Ishikawa (cell line): ENCODE measurements around the gene FBXL20.

ENCODE experiments used
- CEBPB ChIP-seq: IDR thresholded peaks from 2 replicates; pipeline ENCODE4 v1.6.1; 2012
- CREB1 ChIP-seq: IDR thresholded peaks from 2 replicates; pipeline ENCODE4 v1.6.1; 2012; ENCODE audit warnings: low read depth
- EGR1 ChIP-seq: IDR thresholded peaks from 2 replicates; pipeline ENCODE4 v1.6.1; 2012
- EP300 ChIP-seq: IDR thresholded peaks from 2 replicates; pipeline ENCODE4 v1.6.1; 2012; ENCODE audit warnings: borderline replicate concordance
- FOXM1 ChIP-seq: IDR thresholded peaks from 2 replicates; pipeline ENCODE4 v1.6.1; 2012; ENCODE audit warnings: low read depth, borderline replicate concordance
- NFIC ChIP-seq: IDR thresholded peaks from 2 replicates; pipeline ENCODE4 v1.6.1; 2012
- RAD21 ChIP-seq: IDR thresholded peaks from 2 replicates; pipeline ENCODE4 v1.6.1; 2012; ENCODE audit warnings: low read depth
- TAF1 ChIP-seq: IDR thresholded peaks from 2 replicates; pipeline ENCODE4 v1.6.1; 2012; ENCODE audit warnings: low read depth, mild to moderate bottlenecking
- TCF12 ChIP-seq: IDR thresholded peaks from 2 replicates; pipeline ENCODE4 v1.6.1; 2012; ENCODE audit warnings: low read depth
- TEAD4 ChIP-seq: IDR thresholded peaks from 2 replicates; pipeline ENCODE4 v1.6.1; 2012
- YY1 ChIP-seq: IDR thresholded peaks from 2 replicates; pipeline ENCODE4 v1.6.1; 2012; ENCODE audit warnings: low read depth
- ZBTB7A ChIP-seq: IDR thresholded peaks from 2 replicates; pipeline ENCODE4 v1.6.1; 2012; ENCODE audit warnings: low read depth
- TF ChIP-seq, protein P1 (sequence below): IDR thresholded peaks from 2 replicates; pipeline ENCODE4 v1.6.1; 2012; ENCODE audit warnings: low read depth, mild to moderate bottlenecking
- TF ChIP-seq, protein P2 (sequence below): IDR thresholded peaks from 2 replicates; pipeline ENCODE4 v1.6.1; 2012
- TF ChIP-seq, protein P3 (sequence below): IDR thresholded peaks from 2 replicates; pipeline ENCODE4 v1.6.1; 2012

FBXL20 gene

DNA sequence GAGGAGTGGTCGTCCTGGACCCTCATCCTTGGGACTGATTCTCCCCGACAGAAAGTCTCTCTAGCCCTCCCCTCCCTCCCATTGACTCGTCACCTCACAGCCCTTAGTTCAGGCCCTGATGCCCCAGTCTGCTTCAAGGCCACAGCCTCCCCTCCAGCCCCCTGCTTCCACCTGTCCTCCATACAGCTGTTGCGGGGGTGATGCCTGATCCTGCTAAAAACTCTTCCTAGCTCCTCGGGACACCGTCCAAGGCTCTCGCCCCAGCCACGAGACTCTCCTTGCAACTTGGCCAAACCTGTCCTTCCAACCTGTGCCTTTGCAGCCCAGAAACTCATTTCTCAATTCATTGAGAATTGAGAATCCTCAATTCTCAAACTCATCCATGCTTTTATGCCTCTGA, 182.5 kb downstream of the FBXL20 start:
- TF ChIP-seq NFIC = no peak
- TF ChIP-seq, protein P1, sequence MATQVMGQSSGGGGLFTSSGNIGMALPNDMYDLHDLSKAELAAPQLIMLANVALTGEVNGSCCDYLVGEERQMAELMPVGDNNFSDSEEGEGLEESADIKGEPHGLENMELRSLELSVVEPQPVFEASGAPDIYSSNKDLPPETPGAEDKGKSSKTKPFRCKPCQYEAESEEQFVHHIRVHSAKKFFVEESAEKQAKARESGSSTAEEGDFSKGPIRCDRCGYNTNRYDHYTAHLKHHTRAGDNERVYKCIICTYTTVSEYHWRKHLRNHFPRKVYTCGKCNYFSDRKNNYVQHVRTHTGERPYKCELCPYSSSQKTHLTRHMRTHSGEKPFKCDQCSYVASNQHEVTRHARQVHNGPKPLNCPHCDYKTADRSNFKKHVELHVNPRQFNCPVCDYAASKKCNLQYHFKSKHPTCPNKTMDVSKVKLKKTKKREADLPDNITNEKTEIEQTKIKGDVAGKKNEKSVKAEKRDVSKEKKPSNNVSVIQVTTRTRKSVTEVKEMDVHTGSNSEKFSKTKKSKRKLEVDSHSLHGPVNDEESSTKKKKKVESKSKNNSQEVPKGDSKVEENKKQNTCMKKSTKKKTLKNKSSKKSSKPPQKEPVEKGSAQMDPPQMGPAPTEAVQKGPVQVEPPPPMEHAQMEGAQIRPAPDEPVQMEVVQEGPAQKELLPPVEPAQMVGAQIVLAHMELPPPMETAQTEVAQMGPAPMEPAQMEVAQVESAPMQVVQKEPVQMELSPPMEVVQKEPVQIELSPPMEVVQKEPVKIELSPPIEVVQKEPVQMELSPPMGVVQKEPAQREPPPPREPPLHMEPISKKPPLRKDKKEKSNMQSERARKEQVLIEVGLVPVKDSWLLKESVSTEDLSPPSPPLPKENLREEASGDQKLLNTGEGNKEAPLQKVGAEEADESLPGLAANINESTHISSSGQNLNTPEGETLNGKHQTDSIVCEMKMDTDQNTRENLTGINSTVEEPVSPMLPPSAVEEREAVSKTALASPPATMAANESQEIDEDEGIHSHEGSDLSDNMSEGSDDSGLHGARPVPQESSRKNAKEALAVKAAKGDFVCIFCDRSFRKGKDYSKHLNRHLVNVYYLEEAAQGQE = no peak
- no peak for TF ChIP-seq EGR1
- TF ChIP-seq TAF1 = no peak

DNA sequence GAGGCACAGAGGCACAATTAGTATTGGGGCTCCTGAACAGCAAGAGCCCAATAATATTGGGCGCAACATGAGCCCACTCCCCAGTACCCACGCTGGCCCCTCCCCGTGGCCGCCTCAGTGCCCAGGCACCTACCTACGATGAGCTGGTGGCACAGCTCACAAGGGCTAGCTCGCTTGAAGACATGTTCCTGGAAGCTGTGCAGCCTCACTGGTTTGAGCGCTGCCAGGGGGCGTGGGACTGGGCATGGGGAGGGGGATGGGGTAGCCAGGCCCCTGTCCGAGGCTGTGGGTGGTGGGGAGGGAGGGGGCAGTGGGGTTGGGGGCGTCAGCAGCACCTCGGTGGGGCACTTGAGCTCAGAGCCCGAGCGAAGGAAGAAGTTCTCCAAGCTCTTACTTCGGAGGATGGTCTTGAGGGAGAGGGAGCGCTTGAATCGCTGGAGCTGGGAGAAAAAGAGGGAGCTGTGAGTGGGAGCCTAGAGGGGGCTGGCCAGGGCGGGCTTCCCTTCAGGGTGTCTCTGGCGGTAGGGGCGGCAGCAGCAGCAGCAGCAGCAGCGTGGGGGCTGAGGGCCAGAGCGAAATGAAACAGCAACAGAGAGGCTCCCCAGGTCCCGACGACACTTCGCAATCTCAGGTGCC, 183.6 kb downstream of the FBXL20 start:
- TF ChIP-seq EGR1 (no peak), FOXM1 (no peak), TAF1 (no peak), RAD21 (no peak), ZBTB7A (no peak), YY1 (no peak), CREB1 (no peak), EP300 (no peak), TEAD4 (no peak), TCF12 (no peak)
- TF ChIP-seq, protein P2, sequence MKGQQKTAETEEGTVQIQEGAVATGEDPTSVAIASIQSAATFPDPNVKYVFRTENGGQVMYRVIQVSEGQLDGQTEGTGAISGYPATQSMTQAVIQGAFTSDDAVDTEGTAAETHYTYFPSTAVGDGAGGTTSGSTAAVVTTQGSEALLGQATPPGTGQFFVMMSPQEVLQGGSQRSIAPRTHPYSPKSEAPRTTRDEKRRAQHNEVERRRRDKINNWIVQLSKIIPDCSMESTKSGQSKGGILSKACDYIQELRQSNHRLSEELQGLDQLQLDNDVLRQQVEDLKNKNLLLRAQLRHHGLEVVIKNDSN = no peak
- TF ChIP-seq, protein P1 = no peak
- TF ChIP-seq, protein P3, sequence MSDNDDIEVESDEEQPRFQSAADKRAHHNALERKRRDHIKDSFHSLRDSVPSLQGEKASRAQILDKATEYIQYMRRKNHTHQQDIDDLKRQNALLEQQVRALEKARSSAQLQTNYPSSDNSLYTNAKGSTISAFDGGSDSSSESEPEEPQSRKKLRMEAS = no peak

DNA sequence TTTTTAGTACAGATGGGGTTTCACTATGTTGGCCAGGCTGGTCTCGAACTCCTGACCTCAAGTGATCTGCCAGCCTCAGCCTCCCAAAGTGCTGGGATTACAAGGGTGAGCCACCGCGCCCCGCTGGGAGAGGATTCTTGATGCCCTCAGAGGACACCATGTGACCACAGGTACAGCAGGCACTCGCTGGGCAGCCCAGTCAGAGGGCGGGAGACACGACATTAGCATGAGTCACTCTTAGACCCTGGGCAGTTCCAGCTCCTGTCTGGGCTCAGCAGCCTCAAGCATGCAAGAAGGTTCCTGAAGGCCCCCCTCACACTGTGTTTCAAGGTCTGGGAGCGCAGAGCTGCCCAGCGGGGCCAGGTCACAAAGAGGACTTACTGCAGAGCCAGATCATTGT, 187.6 kb downstream of the FBXL20 start:
- TF ChIP-seq YY1 (0 out of 2 replicates have a peak, but pooled peaks have one; percentile 38), FOXM1 (no peak), TCF12 (peak; percentile 66), TAF1 (no peak), CREB1 (no peak), RAD21 (no peak), NFIC (0 out of 2 replicates have a peak, but pooled peaks have one; percentile 16), ZBTB7A (no peak; the same call in 1 of the 2 replicates)
- TF ChIP-seq, protein P1 = no peak
- TF ChIP-seq, protein P2 = peak; percentile 87
- TF ChIP-seq, protein P3 = peak; percentile 85

DNA sequence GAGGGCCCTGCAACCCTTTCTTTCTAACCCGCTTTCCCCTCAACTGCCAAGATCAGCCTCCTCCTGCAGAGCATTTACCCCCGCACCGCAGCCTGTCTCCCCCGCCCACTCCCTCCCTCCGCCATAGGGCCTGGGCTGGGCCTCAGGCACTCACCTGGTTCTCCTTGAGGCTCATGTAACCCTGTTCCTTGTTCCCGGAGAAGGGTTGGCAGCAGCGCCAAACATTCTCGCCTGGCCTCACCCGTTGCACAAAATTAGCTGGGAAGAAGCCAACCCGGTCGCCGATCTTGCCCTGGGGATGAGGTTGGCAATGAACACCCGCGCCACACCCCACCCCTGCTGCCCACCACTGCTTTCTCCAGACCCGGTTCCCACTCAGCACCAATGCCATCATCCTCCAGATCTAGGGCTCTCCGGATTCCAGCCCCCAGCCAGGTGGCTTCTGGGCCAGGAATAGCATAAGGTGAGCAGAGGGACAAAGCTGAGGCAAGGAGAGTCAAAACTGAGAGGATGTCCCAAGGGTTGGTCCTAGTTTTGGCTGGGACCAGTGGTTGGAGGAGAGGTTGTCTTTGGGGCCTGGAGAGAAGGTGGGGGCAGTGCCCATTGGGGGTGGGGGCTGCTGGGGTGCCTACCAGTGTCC, 188.5 kb downstream of the FBXL20 start:
- TF ChIP-seq TEAD4 (peak; percentile 27; the same call in 1 of the 2 replicates), CEBPB (no peak), ZBTB7A (no peak), NFIC (peak; percentile 45), EGR1 (peak; percentile 51; the same call in 1 of the 2 replicates)
- TF ChIP-seq, protein P2 = no peak
- TF ChIP-seq, protein P3 = 0 out of 2 replicates have a peak, but pooled peaks have one; percentile 48
